Activated T-helper 9 cell treated with anti-CD3 and anti-CD28 coated beads, Interleukin-2, amount 50 U/mL, for 16 hours (primary cell): ENCODE data around the gene MSI2.

ENCODE experiments used
- DNase-seq: peaks from one replicate; pipeline ENCODE4 v3.0.0-alpha.2; 2020; ENCODE audit warnings: low read depth

MSI2 gene

GRCh38 chr17:57622683-57623433 lies 366.5 kb downstream of the MSI2 start:
- DNase-seq = no peak

GRCh38 chr17:57623620-57624019 lies 367.3 kb downstream of the MSI2 start:
- DNase-seq = no peak

DNA sequence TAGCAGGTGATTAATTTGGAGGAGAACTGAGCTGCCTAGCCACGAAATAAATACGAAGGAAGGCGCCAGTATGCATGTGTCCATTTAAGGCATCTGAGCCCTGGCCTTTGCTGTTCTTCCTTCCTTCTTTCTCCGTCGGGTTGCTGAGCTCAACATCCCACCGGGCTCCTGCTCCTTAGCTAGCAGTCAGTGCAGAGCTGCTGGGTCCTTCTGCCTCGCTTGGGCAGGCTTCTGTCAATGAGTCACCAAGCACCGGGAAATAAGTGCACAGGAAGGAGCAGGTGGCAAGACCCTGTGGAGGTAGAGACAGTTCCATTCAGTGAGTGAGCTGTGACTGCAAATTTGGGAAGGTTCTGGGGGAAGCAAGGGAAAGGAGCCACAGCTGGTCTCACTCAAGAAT lies 368.1 kb downstream of the MSI2 start:
- DNase-seq = no peak

GRCh38 chr17:57625511-57625910 lies 369.2 kb downstream of the MSI2 start:
- no peak for DNase-seq

- no peak for DNase-seq
Measured at GRCh38 chr17:57625957-57626356, 369.6 kb downstream of the MSI2 start.

DNA sequence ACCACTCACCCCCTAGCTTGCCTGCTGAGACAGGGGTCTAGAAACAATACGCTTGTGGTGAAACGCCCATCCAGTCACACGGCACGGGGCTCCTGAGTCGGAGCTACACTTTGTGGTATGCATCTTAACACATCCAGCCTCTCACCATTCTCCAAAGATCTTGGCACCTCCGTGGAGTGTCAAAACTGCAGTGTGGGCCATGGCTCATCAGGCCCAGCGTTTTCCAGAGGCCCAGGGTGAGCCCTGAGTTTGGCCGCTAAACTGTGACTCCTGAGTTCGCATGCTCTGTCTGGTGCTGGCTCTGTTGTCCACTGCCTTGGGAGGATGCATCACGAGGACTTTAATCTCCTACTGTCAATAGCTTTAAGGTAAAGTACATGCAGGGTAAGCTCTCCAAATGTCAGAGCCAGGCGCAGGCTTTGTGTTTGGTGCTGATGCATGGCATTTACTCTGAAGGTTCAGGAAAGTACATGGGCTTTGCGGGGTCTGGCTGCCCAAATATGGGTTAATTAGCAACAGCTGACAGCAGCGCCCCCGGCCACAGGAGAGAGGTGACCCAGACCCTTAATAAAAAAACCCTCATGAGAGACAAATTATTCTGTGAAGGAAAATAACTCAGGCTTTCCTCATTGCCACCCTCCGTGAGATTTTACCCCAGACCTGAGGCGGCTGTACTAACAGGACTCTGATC lies 370.3 kb downstream of the MSI2 start:
- no peak for DNase-seq

DNA sequence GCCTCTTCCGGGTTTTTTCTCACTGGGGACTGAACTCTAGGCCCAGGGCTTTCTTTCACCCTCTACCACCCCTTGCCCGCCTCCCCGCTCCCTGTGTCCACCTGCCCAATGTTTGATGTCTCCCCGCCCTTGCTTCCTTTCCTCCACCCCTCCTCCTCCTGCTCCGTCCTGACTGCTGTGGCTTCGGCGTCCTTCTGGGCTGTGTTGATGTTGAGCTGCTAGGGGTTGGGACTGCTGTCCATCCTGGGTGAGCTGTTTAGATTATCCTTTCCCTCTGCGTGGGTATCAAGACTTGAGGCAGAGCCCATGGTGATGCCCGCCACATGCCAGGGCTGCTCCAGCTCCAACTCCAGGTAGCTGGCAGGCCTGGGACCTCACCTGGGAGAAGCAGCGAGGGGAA lies 371.3 kb downstream of the MSI2 start:
- no peak for DNase-seq

DNA sequence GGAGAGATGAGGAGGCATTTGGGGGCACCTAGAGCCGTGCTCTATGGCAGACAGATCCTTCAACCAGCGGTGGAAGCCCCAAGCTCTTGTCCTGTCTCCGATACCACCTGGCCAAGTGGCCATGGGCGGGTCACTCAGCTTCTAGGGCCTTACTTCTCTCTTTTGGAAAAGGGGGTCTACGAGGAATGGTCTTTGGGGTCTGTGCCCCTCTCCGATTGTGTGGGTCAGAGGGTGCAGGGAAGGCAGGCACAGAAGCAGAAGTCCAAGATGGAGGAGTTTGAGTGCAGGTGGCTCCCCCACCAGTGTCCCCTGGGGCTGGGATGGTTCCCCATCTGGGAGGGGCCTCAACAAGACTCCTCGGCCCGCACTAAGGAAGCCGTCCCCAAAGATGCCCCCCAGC lies 372.1 kb downstream of the MSI2 start:
- DNase-seq = no peak

DNA sequence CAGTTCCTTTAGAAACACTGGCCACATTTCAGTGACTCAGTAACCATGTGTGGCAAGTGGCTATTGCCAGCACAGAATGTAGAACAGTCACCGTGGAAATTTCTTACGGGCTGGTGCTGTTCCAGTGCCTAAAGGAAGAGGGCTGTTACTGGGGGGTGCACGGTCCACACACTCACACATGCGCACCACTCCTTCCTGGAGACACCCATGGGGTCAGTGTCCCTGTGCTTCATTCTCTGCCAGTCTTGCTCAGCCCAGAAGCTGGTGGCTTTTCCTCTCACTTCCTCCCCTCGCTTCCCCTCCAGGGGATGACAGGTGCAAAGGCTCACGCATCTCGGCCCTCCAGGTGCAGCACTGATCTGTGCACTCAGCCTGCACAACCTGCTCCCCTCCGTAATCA lies 373.1 kb downstream of the MSI2 start:
- DNase-seq = no peak

GRCh38 chr17:57629886-57630285 lies 373.6 kb downstream of the MSI2 start:
- no peak for DNase-seq

- DNase-seq = no peak
Measured at GRCh38 chr17:57630736-57631135, 374.4 kb downstream of the MSI2 start.

- DNase-seq = no peak
Measured at GRCh38 chr17:57631871-57632270, 375.5 kb downstream of the MSI2 start.

DNA sequence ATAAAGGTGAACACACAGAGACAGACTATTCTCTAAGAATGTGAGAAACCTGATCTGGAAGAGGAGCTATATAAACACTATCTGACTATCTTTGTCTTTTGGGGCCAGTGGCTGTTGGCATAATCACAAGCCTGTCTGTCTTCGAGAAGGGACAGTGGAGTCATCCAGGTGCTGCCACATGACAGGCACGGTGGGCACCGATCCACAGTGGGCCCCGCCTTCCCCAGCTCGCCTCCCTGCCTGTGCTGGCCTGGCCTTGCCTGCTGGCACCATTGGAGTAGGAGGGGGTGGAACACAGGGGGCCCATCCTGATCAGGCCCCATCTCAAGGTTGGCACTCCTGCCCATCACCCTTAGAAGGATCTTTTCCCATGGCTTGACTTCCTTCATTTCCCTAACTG lies 376.0 kb downstream of the MSI2 start:
- DNase-seq = no peak

- no peak for DNase-seq
Measured at GRCh38 chr17:57633236-57633635, 376.9 kb downstream of the MSI2 start.

- no peak for DNase-seq
Measured at GRCh38 chr17:57634713-57635465, 378.6 kb downstream of the MSI2 start.

DNA sequence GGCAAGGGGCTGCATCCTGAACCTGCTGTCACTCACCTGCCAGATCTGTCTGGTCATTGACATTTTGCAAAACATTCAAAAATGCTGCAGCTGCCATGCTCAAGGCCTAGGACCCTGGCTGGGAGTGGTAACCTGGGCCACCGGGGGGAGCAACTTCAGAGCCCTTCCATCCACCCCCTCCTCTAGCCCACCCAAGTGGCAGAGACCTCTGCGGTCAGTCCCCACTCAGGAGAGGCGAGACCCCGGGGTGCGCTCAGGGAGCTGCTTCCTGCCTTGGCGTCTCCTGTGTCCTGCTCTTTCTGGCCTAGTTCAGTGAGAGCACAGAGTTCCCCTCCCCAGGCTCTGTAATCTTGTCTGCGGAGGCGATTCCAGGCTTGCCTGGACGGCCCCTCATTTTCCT lies 380.0 kb downstream of the MSI2 start:
- no peak for DNase-seq

GRCh38 chr17:57636985-57637665 lies 380.8 kb downstream of the MSI2 start:
- no peak for DNase-seq

GRCh38 chr17:57637666-57638010 lies 381.3 kb downstream of the MSI2 start:
- DNase-seq = no peak

DNA sequence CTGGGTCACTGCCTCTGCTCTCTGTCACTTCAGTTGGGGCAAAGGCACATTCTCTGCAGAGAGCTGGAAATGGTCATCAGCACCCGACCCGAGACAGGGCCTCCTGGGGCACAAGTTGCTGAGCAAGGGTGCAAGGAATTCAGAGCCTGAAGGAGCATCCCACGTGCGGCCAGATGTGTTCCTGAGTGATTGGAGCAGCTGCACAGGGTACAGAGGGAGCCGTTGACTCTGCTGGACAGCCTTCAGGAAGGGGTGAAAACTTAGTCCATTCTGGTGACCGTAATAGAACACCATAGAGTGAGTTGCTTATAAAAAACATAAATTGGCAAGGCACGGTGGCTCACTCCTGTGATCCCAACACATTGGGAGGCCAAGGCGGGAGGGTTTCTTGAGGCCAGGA lies 382.0 kb downstream of the MSI2 start:
- DNase-seq = no peak

DNA sequence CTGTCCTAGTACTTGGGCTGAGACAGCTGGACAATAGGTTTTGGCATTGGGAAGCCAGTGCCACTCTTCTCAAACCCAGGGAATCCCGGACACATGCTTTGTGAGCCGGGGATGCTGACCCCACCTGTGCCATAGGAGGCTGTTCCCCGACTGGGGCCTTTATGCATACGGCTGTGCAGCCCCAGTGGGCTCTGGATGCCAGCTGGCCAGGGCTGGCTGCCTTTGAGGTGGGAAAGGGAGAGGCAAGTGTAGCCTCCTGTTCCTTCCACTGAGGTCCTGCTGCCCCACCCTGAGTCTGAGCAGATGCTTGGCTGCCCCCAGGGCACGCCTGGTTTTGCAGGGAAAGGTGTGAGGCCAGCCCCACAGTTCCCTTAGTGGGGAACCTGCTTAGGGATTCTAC lies 383.1 kb downstream of the MSI2 start:
- DNase-seq = no peak

DNA sequence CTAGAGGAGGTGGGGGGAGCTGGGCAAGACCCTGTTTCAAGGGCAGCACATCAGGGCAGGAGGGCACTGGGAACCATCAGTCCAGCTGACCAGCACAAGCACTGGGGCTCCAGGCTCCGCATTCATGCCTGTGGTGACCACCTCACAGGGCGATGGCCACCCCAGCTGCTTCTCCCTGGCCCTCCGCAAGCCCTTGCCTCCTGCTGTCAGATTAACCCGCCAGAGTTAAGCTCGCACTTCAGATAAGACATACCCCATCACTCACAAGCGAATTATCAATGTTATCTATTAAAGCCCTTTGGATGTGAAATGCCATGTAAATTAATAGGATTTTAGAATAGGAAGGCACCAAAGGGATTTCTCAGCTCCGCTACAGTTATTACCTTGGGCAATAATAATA lies 383.8 kb downstream of the MSI2 start:
- DNase-seq = no peak

GRCh38 chr17:57641761-57642160 lies 385.4 kb downstream of the MSI2 start:
- DNase-seq = no peak

DNA sequence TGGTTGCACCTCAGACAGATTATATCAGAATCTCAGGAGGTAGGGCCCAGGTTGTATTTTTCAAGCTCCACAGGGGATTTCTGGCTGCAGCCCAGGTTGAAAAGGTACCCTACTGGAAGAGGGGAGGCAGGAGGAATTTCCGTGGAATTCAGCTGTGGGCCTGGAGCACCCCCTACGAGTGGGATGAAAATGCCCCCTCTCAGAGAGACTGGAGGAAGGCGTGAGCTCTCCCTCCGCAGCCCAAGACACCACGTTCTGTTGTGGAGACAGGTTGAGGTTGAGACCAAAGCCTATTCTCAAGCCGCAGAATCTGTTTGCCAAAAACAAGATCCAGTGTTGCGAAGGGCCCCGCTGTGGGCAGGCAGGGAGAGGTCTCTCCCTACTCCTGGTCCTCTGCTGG lies 386.7 kb downstream of the MSI2 start:
- no peak for DNase-seq
